ENCODE data around the gene ELK4.

ELK4 gene

DNA sequence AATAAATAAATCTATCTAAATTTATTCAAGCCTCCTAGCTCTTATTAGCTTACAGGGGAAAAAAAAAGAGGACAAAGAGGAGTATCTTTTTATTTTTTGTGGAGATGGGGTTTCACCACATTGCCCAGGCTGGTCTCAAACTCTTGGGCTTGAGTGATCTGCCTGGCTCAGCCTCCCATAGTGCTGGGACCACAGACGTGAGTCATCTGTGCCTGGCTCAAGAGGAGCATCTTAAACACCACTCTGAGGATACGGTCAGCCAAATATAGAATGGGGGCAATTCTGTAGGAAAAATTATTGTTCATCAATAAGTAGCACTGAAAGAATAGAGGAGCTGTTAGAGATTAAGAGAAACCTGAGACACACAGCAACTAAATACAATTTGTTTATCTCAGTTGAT lies 24.4 kb upstream of the ELK4 start:
- no peak overlapping the region for H3K4me3 ChIP-seq (ENCODE audit: low read depth, low read length)
- TF ChIP-seq CTCF (IDR thresholded peaks at IDR 0.05; ENCODE audit: borderline replicate concordance, insufficient read depth, low read depth, low read length) = no peak

DNA sequence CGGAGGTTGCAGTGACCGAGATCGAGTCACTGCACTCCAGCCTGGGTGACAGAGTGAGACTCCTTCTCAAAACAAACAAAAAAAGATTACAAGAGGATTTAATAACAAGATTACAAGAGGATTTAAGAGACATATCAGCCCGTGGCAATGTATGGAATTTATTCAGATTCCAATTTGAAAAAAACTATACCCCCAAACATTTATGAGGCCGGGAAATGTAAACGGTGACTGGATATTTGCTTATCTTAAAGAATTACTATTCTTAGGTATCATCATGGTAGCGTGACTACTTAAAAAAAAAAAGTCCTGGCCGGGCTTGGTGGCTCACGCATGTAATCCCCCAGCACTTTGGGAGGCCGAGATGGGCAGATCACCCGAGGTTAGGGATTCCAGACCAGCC lies 21.2 kb upstream of the ELK4 start:
- TF ChIP-seq CTCF (IDR thresholded peaks at IDR 0.05; ENCODE audit: borderline replicate concordance, insufficient read depth, low read depth, low read length) = no peak
- H3K4me3 ChIP-seq (ENCODE audit: low read depth, low read length) = no peak overlapping the region

DNA sequence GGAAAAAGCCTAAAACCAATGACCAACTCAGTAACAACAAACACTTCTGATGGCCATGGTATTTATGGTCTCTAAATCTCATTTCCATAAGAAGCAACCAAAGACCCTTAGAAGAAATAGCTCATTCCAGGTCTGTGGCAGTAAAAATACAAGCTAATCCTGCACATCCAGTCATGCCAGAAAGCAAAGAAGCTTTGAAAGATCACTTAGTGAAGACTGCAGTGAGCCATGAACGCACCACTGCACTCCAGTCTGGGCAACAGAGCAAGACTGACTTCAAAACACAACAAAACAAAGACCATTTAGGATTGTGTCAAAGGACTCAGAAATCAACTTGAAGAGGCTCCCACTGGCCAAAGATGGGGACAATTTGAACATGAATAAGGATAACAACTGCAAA lies 18.4 kb upstream of the ELK4 start:
- TF ChIP-seq CTCF (IDR thresholded peaks at IDR 0.05; ENCODE audit: borderline replicate concordance, insufficient read depth, low read depth, low read length) = no peak
- no peak overlapping the region for H3K4me3 ChIP-seq (ENCODE audit: low read depth, low read length)

- no peak for TF ChIP-seq CTCF (IDR thresholded peaks at IDR 0.05; ENCODE audit: borderline replicate concordance, insufficient read depth, low read depth, low read length)
- H3K4me3 ChIP-seq (ENCODE audit: low read depth, low read length) = no peak overlapping the region
Observed at GRCh38 chr1:205645519-205645918, 13.7 kb upstream of the ELK4 start.

GRCh38 chr1:205642679-205643307 lies 11.0 kb upstream of the ELK4 start:
- no peak for TF ChIP-seq CTCF (IDR thresholded peaks at IDR 0.05; ENCODE audit: borderline replicate concordance, insufficient read depth, low read depth, low read length)
- no peak overlapping the region for H3K4me3 ChIP-seq (ENCODE audit: low read depth, low read length)

DNA sequence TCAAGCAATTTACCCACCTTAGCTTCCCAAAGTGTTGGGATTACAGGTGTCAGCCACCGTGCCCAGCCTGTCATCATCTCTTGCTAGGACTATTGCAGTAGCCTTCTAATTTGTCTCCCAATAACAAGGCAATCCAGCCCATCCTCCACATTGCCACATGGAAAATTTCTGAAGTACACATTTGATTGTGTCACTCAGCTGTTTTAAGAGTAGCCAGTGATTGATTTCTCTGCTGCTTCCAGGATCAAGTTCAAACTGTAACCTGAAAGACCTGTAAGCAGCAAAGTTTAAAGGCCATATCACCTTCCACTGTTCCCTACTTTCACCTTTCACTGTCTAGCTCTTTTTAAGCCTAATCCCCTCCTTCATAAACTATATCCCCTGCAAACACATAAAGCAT lies 7.8 kb upstream of the ELK4 start:
- no peak for TF ChIP-seq CTCF (IDR thresholded peaks at IDR 0.05; ENCODE audit: borderline replicate concordance, insufficient read depth, low read depth, low read length)

DNA sequence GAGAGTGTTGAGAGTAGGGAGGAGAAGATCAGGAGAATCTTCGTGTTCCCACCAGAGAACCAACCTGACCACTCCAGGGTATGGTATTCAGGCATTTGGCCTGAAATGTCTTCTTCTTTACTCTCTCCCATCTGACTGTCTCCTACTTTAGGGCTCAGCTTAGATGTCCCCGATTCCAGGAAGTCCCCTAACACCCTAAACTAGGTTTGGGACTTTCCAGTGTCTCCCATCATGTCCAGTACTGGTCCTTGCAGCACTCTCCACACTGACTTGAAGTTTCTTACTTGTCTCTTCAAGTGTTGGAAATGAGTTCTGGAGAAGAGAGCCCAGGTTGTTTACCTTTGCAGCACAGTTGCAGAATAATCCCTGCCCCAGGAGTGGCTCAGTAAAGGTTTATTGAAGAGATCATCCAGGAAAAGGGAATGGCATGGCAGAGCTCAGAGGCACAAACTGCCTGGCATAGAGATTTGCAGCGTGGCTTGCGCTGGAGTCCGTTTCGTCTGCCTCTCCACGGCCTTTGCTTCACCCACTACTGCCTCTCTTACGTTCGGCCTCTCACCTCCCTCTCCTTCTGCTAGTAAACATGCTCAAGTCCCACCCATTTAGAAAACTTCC lies 6.2 kb upstream of the ELK4 start:
- TF ChIP-seq CTCF (IDR thresholded peaks at IDR 0.05; ENCODE audit: borderline replicate concordance, insufficient read depth, low read depth, low read length) = no peak
- no peak overlapping the region for H3K4me3 ChIP-seq (ENCODE audit: low read depth, low read length)

More for the DNA sequence above, 7.8 kb upstream of the ELK4 start:
- H3K4me3 ChIP-seq (ENCODE audit: low read depth, low read length) = no peak overlapping the region

Data from GM12875 (cell line).